ENCODE results near the gene KPNA3. TPM values are rescaled to one million over a fixed set of nuclear protein-coding genes. Genes with fewer than 3 reads are reported as not detected.

The KPNA3 gene
- total RNA-seq, 1 experiment from 2014 or later = 35.0 TPM

DNA sequence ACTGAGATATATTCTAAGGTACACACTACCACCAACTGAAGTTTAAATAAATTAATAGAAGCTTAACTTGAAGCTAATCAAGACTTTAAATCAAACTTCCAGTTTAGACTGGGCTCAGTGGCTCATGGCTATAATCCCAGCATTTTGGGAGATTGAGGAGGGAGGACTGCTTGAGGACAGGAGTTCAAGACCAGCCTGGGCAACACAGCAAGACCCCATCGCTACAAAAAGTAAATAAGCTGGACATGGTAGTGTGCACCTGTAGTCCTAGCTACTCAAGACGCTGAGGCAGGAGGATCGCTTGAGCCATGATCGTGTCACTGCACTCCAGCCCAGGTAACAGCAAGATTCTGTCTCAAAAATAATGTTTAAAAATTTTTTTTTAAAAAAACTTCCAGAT, 8.6 kb downstream of the KPNA3 start:
- H3K27ac ChIP-seq = no peak overlapping the region
- H3K4me2 ChIP-seq = no peak overlapping the region
- no peaks in the 10 kb centered on the region for H3K27me3 ChIP-seq (ENCODE audit: insufficient read depth, low read depth)
- peaks cover 3% of the 10 kb centered on the region; the same call in 1 of the 2 replicates for H3F3A ChIP-seq (ENCODE audit: insufficient read depth, low read depth)
- H3K4me3 ChIP-seq = no peak overlapping the region
- no TSS peak for BruUV-seq (replicated peaks)
- intact Hi-C loops (cut with micrococcal nuclease; ENCODE audit: unreplicated experiment) = no loop called here
- POLR2A ChIA-PET (ENCODE audit: unreplicated experiment) = no interaction called here
- peaks cover 3% of the 10 kb centered on the region; the same call in 1 of the 2 replicates for H3K4me1 ChIP-seq (replicated peaks; ENCODE audit: insufficient read depth)
- peaks cover 5% of the 10 kb centered on the region; the same call in 1 of the 2 replicates for H4K20me1 ChIP-seq (ENCODE audit: insufficient read depth)
- CTCF ChIA-PET = no interaction called here
- no peaks in the 10 kb centered on the region for H3K9me2 ChIP-seq (ENCODE audit: insufficient read depth)
- H3K9me3 ChIP-seq (ENCODE audit: insufficient read depth, low read depth) = no peaks in the 10 kb centered on the region
- TF ChIP-seq CTCF (conservative IDR thresholded peaks at IDR 0.05) = no peak
- TF ChIP-seq EZH2 (IDR thresholded peaks at IDR 0.05; ENCODE audit: low read depth) = no peak
- no peaks in the 10 kb centered on the region for H3K36me3 ChIP-seq (ENCODE audit: low read depth)
- H2AFZ ChIP-seq = no peak overlapping the region
- H3K79me2 ChIP-seq (ENCODE audit: low read depth) = peaks cover 95% of the 10 kb centered on the region
- DNase-seq = no peak

- Histone ChIP-seq H3F3A (ENCODE audit: insufficient read depth, low read depth) (no peaks in the 10 kb centered on the region), H3K9me2 (ENCODE audit: insufficient read depth) (no peaks in the 10 kb centered on the region), H3K79me2 (ENCODE audit: low read depth) (peaks cover 95% of the 10 kb centered on the region), H3K36me3 (ENCODE audit: low read depth) (no peaks in the 10 kb centered on the region), H3K27me3 (ENCODE audit: insufficient read depth, low read depth) (no peaks in the 10 kb centered on the region), H3K27ac (no peak overlapping the region), H3K4me1 (replicated peaks; ENCODE audit: insufficient read depth) (no peaks in the 10 kb centered on the region), H3K4me3 (no peak overlapping the region), H2AFZ (no peak overlapping the region), H4K20me1 (ENCODE audit: insufficient read depth) (peaks cover 5% of the 10 kb centered on the region; the same call in 1 of the 2 replicates), H3K9me3 (ENCODE audit: insufficient read depth, low read depth) (no peaks in the 10 kb centered on the region), H3K4me2 (no peak overlapping the region)
- BruUV-seq (replicated peaks) = no TSS peak
- no peak for DNase-seq
- CTCF ChIA-PET = interaction anchor here (0.9 kb wide), 1 partner anchor 11 kb away, joined by 4 read pairs; no protein-coding TSS in a partner anchor
- POLR2A ChIA-PET (ENCODE audit: unreplicated experiment) = no interaction called here
- TF ChIP-seq EZH2 (IDR thresholded peaks at IDR 0.05; ENCODE audit: low read depth) (no peak), CTCF (conservative IDR thresholded peaks at IDR 0.05) (no peak)
- intact Hi-C loops (cut with micrococcal nuclease; ENCODE audit: unreplicated experiment) = no loop called here
These were observed 9.7 kb downstream of the KPNA3 start for GRCh38 chr13:49782784-49783183.

DNA sequence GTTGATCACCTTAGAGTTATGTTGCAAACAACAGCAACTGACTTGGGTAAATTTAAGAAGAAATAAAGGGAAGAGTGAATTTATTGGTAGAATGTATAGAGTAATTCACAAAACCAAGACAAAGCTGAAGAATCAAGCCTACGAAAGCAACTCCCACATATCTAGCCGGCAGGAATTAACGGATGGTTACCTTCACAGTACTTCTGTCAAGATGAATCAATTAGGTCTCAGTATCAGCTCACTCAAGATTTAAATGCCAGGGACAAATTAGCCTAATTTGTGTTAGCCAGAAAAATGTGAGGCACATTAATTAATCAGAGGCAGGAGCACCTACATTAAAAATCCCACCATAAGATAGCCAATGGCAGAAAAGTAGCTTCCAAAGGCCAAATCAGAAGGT, 10.7 kb downstream of the KPNA3 start:
- no peaks in the 10 kb centered on the region for H3K9me3 ChIP-seq (ENCODE audit: insufficient read depth, low read depth)
- POLR2A ChIA-PET (ENCODE audit: unreplicated experiment) = no interaction called here

More for the DNA sequence above, 10.7 kb downstream of the KPNA3 start:
- H3K27ac ChIP-seq = no peak overlapping the region
- H3K27me3 ChIP-seq (ENCODE audit: insufficient read depth, low read depth) = no peaks in the 10 kb centered on the region
- peaks cover 4% of the 10 kb centered on the region for H4K20me1 ChIP-seq (ENCODE audit: insufficient read depth)
- no peak for TF ChIP-seq EZH2 (IDR thresholded peaks at IDR 0.05; ENCODE audit: low read depth)
- TF ChIP-seq CTCF (conservative IDR thresholded peaks at IDR 0.05) = no peak
- H3K9me2 ChIP-seq (ENCODE audit: insufficient read depth) = no peaks in the 10 kb centered on the region
- no peak overlapping the region for H3K4me3 ChIP-seq
- CTCF ChIA-PET = interaction anchor here (0.5 kb wide), 1 partner anchor 800 kb away, joined by 3 read pairs; no protein-coding TSS in a partner anchor
- no peaks in the 10 kb centered on the region for H3F3A ChIP-seq (ENCODE audit: insufficient read depth, low read depth)
- H3K36me3 ChIP-seq (ENCODE audit: low read depth) = no peaks in the 10 kb centered on the region
- intact Hi-C loops (cut with micrococcal nuclease; ENCODE audit: unreplicated experiment) = no loop called here
- no peak for DNase-seq
- peaks cover 4% of the 10 kb centered on the region; the same call in 1 of the 2 replicates for H3K4me1 ChIP-seq (replicated peaks; ENCODE audit: insufficient read depth)
- H3K79me2 ChIP-seq (ENCODE audit: low read depth) = peaks cover 97% of the 10 kb centered on the region
- H2AFZ ChIP-seq = no peak overlapping the region
- H3K4me2 ChIP-seq = no peak overlapping the region
- no TSS peak for BruUV-seq (replicated peaks)
